WTC11 (cell line): ENCODE measurements around the gene BORCS6. TPM values are rescaled to one million over a fixed set of nuclear protein-coding genes. Genes with fewer than 3 reads are reported as not detected.

Source experiments
- ATAC-seq: fragments of 200-7000 bp; cut with Tn5 transposase; 2 replicates; pipeline ENCODE4 v1.10.0; 2021; ENCODE audit warnings: mild to moderate bottlenecking, moderate library complexity
- CTCF ChIA-PET: fragments of 300-600 bp; sonication (Branson Sonifier 250); formaldehyde crosslinking; loops from one replicate; lab custom pipeline; 2021; ENCODE audit warnings: antibody characterized with exemption; lab: Charles Lee
- POLR2A ChIA-PET: fragments of 350-600 bp; sonication (Branson Sonifier 250); formaldehyde crosslinking; loops from one replicate; lab custom pipeline; 2021; ENCODE audit warnings: antibody characterized with exemption; lab: Charles Lee
- DNase-seq: peaks from one replicate; pipeline ENCODE4 v3.0.0; 2021; ENCODE audit warnings: low spot score
- H3K27ac Mint-ChIP-seq: 2 replicates; pipeline ENCODE4 v1.8.0; 2021; ENCODE audit warnings: mixed read lengths
- H3K27me3 Mint-ChIP-seq: 2 replicates; pipeline ENCODE4 v1.8.0; 2021; ENCODE audit warnings: low read depth, mild to moderate bottlenecking, moderate library complexity, mixed read lengths
- H3K36me3 Mint-ChIP-seq: 2 replicates; pipeline ENCODE4 v1.8.0; 2021; ENCODE audit warnings: mixed read lengths
- H3K4me1 Mint-ChIP-seq: 2 replicates; pipeline ENCODE4 v1.8.0; 2022; ENCODE audit warnings: mixed read lengths
- H3K4me3 Mint-ChIP-seq: 2 replicates; pipeline ENCODE4 v1.8.0; 2021; ENCODE audit warnings: mild to moderate bottlenecking, moderate library complexity, mixed read lengths
- H3K9me3 Mint-ChIP-seq: 2 replicates; pipeline ENCODE4 v1.8.0; 2021; ENCODE audit warnings: mixed read lengths
- CREB1 ChIP-seq: sonication (generic); formaldehyde crosslinking; IDR thresholded peaks from 2 replicates; pipeline ENCODE4 v1.8.0; 2023; ENCODE audit warnings: mild to moderate bottlenecking, missing genetic modification reagents
- FOXK1 ChIP-seq: sonication (generic); formaldehyde crosslinking; IDR thresholded peaks from 2 replicates; pipeline ENCODE4 v1.8.0; 2022; ENCODE audit warnings: mild to moderate bottlenecking, moderate library complexity, missing genetic modification reagents
- FOXP1 ChIP-seq: sonication (generic); formaldehyde crosslinking; IDR thresholded peaks from 2 replicates; pipeline ENCODE4 v1.8.0; 2022; ENCODE audit warnings: missing genetic modification reagents, mild to moderate bottlenecking, moderate library complexity, borderline replicate concordance
- GABPB1 ChIP-seq: sonication (generic); formaldehyde crosslinking; IDR thresholded peaks from 2 replicates; pipeline ENCODE4 v1.8.1; 2023; ENCODE audit warnings: mild to moderate bottlenecking, missing genetic modification reagents
- JAZF1 ChIP-seq: fragments of 250-450 bp; sonication (Bioruptor Pico); IDR thresholded peaks from 2 replicates; pipeline ENCODE4 v1.9.0; 2021; ENCODE audit warnings: moderate library complexity, mild to moderate bottlenecking, inconsistent platforms
- MYBL2 ChIP-seq: sonication (generic); formaldehyde crosslinking; IDR thresholded peaks from 2 replicates; pipeline ENCODE4 v1.8.1; 2023; ENCODE audit warnings: mild to moderate bottlenecking, moderate library complexity, missing genetic modification reagents
- NFE2L1 ChIP-seq: sonication (generic); formaldehyde crosslinking; IDR thresholded peaks from 2 replicates; pipeline ENCODE4 v1.8.1; 2023; ENCODE audit warnings: missing genetic modification reagents
- OVOL2 ChIP-seq: fragments of 250-450 bp; sonication (Bioruptor Pico); IDR thresholded peaks from 2 replicates; pipeline ENCODE4 v1.9.0; 2021; ENCODE audit warnings: mild to moderate bottlenecking, borderline replicate concordance
- SOX15 ChIP-seq: fragments of 250-450 bp; sonication (Bioruptor Pico); IDR thresholded peaks from 2 replicates; pipeline ENCODE4 v1.9.0; 2021; ENCODE audit warnings: mild to moderate bottlenecking
- ZBTB21 ChIP-seq: sonication (generic); formaldehyde crosslinking; IDR thresholded peaks from 2 replicates; pipeline ENCODE4 v1.8.1; 2023; ENCODE audit warnings: mild to moderate bottlenecking, missing genetic modification reagents, borderline replicate concordance
- ZNF219 ChIP-seq: sonication (generic); formaldehyde crosslinking; IDR thresholded peaks from 2 replicates; pipeline ENCODE4 v1.8.0; 2023; ENCODE audit warnings: missing genetic modification reagents, mild to moderate bottlenecking, borderline replicate concordance
- total RNA-seq: library from RNA; stranded (reverse); gene quantifications from 3 replicates; pipeline ENCODE4 v1.2.3, GENCODE V29; 2021
- TF ChIP-seq, protein P1 (sequence below): sonication (generic); formaldehyde crosslinking; conservative IDR thresholded peaks from 2 replicates; pipeline ENCODE4 v1.8.1; 2023; ENCODE audit warnings: mild to moderate bottlenecking, low read depth, missing genetic modification reagents, moderate library complexity
- TF ChIP-seq, protein P2 (sequence below): sonication (generic); formaldehyde crosslinking; IDR thresholded peaks from 2 replicates; pipeline ENCODE4 v1.8.1; 2023; ENCODE audit warnings: mild to moderate bottlenecking, moderate library complexity, missing genetic modification reagents
- TF ChIP-seq, protein P3 (sequence below): sonication (generic); formaldehyde crosslinking; IDR thresholded peaks from 2 replicates; pipeline ENCODE4 v1.8.0; 2022; ENCODE audit warnings: missing genetic modification reagents
- TF ChIP-seq, protein P4 (sequence below): fragments of 250-450 bp; sonication (Bioruptor Pico); IDR thresholded peaks from 2 replicates; pipeline ENCODE4 v1.9.0; 2021; ENCODE audit warnings: moderate library complexity, mild to moderate bottlenecking, inconsistent platforms, borderline replicate concordance
- TF ChIP-seq, protein P5 (sequence below): fragments of 250-450 bp; sonication (Bioruptor Pico); IDR thresholded peaks from 2 replicates; pipeline ENCODE4 v2.1.2; 2022; ENCODE audit warnings: mild to moderate bottlenecking, moderate library complexity
- TF ChIP-seq, protein P6 (sequence below): sonication (generic); formaldehyde crosslinking; conservative IDR thresholded peaks from 2 replicates; pipeline ENCODE4 v1.8.1; 2022; ENCODE audit warnings: mild to moderate bottlenecking, missing genetic modification reagents
- TF ChIP-seq, protein P7 (sequence below): sonication (generic); formaldehyde crosslinking; IDR thresholded peaks from 2 replicates; pipeline ENCODE4 v1.8.1; 2023; ENCODE audit warnings: mild to moderate bottlenecking, missing genetic modification reagents

Gene BORCS6
- total RNA-seq, 1 experiment from 2014 or later: 5.6 TPM

DNA sequence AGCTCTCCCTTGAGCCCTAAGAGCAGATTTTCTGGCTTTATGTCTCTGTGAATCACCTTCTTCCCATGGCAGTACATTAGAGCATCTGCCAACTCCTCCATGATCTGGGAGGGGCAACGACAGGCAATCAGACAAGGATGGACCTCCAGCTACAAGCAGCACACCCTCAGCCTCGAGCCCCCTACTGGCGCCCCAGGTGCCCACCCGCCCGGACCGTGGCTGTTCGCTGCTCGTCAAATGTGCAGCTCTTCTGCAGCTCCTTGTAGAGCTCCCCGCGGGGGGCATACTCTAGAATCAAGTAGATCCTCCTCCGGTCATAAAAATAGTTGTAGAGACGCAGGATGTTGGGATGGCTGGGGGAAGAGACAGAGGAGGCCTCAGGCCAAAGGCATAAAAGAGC is 16.6 kb upstream of the BORCS6 start (continued):
- no peak for TF ChIP-seq FOXP1 (CRISPR knock-in tag)
- no peak for TF ChIP-seq OVOL2
- TF ChIP-seq, protein P1, sequence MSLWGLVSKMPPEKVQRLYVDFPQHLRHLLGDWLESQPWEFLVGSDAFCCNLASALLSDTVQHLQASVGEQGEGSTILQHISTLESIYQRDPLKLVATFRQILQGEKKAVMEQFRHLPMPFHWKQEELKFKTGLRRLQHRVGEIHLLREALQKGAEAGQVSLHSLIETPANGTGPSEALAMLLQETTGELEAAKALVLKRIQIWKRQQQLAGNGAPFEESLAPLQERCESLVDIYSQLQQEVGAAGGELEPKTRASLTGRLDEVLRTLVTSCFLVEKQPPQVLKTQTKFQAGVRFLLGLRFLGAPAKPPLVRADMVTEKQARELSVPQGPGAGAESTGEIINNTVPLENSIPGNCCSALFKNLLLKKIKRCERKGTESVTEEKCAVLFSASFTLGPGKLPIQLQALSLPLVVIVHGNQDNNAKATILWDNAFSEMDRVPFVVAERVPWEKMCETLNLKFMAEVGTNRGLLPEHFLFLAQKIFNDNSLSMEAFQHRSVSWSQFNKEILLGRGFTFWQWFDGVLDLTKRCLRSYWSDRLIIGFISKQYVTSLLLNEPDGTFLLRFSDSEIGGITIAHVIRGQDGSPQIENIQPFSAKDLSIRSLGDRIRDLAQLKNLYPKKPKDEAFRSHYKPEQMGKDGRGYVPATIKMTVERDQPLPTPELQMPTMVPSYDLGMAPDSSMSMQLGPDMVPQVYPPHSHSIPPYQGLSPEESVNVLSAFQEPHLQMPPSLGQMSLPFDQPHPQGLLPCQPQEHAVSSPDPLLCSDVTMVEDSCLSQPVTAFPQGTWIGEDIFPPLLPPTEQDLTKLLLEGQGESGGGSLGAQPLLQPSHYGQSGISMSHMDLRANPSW: no peak
- TF ChIP-seq, protein P2, sequence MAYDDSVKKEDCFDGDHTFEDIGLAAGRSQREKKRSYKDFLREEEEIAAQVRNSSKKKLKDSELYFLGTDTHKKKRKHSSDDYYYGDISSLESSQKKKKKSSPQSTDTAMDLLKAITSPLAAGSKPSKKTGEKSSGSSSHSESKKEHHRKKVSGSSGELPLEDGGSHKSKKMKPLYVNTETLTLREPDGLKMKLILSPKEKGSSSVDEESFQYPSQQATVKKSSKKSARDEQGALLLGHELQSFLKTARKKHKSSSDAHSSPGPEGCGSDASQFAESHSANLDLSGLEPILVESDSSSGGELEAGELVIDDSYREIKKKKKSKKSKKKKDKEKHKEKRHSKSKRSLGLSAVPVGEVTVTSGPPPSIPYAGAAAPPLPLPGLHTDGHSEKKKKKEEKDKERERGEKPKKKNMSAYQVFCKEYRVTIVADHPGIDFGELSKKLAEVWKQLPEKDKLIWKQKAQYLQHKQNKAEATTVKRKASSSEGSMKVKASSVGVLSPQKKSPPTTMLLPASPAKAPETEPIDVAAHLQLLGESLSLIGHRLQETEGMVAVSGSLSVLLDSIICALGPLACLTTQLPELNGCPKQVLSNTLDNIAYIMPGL (CRISPR knock-in tag): no peak

DNA sequence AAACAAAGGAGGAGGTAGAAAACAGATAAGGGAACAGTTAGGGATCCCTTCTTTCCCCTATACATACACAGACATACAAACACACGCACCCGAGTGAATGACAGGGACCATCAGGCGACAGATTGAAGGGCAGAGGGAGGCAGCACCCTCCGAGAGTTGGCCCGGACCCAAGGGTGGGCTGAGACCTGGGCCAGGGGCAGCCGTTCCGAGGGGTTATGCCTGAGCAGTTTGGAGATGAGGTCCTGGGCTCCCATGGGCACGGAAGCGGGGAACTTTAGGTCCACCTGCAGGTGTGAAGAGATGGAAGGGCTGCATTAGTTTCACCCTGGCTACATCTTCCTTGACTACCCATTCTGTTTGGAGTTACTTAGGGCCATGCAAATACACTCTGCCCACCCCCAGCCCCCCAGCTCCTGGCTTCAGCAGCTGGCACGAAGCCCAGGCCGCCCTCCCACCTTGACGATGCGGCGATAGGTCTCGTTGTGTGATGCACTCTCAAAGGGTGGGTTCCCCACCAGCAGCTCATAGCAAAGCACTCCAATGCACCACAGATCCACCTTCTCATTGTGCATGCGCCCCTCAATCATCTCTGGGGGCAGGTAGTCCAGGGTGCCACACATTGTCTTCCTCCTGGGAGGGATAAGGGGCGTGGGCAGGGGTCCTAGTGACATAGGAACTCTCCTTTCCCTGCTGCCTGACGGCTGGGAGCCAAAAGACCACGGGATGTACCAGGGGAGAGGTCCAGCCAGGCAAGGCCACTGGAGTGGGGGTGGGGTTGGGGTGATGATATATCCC is 15.0 kb upstream of the BORCS6 start:
- peaks cover 13% of the 10 kb centered on the region for H3K4me1 Mint-ChIP-seq
- CTCF ChIA-PET: no interaction called here
- TF ChIP-seq GABPB1 (CRISPR knock-in tag): no peak
- TF ChIP-seq OVOL2: no peak
- no peak for TF ChIP-seq ZNF219 (CRISPR knock-in tag)
- TF ChIP-seq NFE2L1 (CRISPR knock-in tag): no peak
- TF ChIP-seq, protein P2 (CRISPR knock-in tag): no peak
- TF ChIP-seq, protein P3, sequence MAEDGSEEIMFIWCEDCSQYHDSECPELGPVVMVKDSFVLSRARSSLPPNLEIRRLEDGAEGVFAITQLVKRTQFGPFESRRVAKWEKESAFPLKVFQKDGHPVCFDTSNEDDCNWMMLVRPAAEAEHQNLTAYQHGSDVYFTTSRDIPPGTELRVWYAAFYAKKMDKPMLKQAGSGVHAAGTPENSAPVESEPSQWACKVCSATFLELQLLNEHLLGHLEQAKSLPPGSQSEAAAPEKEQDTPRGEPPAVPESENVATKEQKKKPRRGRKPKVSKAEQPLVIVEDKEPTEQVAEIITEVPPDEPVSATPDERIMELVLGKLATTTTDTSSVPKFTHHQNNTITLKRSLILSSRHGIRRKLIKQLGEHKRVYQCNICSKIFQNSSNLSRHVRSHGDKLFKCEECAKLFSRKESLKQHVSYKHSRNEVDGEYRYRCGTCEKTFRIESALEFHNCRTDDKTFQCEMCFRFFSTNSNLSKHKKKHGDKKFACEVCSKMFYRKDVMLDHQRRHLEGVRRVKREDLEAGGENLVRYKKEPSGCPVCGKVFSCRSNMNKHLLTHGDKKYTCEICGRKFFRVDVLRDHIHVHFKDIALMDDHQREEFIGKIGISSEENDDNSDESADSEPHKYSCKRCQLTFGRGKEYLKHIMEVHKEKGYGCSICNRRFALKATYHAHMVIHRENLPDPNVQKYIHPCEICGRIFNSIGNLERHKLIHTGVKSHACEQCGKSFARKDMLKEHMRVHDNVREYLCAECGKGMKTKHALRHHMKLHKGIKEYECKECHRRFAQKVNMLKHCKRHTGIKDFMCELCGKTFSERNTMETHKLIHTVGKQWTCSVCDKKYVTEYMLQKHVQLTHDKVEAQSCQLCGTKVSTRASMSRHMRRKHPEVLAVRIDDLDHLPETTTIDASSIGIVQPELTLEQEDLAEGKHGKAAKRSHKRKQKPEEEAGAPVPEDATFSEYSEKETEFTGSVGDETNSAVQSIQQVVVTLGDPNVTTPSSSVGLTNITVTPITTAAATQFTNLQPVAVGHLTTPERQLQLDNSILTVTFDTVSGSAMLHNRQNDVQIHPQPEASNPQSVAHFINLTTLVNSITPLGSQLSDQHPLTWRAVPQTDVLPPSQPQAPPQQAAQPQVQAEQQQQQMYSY (CRISPR knock-in tag): no peak
- no peak for TF ChIP-seq CREB1
- no peak for TF ChIP-seq SOX15
- TF ChIP-seq, protein P4, sequence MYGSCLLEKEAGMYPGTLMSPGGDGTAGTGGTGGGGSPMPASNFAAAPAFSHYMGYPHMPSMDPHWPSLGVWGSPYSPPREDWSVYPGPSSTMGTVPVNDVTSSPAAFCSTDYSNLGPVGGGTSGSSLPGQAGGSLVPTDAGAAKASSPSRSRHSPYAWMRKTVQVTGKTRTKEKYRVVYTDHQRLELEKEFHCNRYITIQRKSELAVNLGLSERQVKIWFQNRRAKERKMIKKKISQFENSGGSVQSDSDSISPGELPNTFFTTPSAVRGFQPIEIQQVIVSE (CRISPR knock-in tag): no peak
- TF ChIP-seq MYBL2 (CRISPR knock-in tag): no peak
- TF ChIP-seq, protein P5, sequence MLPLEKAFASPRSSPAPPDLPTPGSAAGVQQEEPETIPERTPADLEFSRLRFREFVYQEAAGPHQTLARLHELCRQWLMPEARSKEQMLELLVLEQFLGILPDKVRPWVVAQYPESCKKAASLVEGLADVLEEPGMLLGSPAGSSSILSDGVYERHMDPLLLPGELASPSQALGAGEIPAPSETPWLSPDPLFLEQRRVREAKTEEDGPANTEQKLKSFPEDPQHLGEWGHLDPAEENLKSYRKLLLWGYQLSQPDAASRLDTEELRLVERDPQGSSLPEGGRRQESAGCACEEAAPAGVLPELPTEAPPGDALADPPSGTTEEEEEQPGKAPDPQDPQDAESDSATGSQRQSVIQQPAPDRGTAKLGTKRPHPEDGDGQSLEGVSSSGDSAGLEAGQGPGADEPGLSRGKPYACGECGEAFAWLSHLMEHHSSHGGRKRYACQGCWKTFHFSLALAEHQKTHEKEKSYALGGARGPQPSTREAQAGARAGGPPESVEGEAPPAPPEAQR (CRISPR knock-in tag): no peak
- TF ChIP-seq ZBTB21 (CRISPR knock-in tag): no peak
- TF ChIP-seq, protein P6, sequence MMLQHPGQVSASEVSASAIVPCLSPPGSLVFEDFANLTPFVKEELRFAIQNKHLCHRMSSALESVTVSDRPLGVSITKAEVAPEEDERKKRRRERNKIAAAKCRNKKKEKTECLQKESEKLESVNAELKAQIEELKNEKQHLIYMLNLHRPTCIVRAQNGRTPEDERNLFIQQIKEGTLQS (CRISPR knock-in tag): no peak
- TF ChIP-seq, protein P7, sequence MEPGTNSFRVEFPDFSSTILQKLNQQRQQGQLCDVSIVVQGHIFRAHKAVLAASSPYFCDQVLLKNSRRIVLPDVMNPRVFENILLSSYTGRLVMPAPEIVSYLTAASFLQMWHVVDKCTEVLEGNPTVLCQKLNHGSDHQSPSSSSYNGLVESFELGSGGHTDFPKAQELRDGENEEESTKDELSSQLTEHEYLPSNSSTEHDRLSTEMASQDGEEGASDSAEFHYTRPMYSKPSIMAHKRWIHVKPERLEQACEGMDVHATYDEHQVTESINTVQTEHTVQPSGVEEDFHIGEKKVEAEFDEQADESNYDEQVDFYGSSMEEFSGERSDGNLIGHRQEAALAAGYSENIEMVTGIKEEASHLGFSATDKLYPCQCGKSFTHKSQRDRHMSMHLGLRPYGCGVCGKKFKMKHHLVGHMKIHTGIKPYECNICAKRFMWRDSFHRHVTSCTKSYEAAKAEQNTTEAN (CRISPR knock-in tag): no peak
- TF ChIP-seq FOXK1 (CRISPR knock-in tag): no peak
- no peak for TF ChIP-seq JAZF1 (CRISPR knock-in tag)

More for the DNA sequence above, 15.0 kb upstream of the BORCS6 start:
- Mint-ChIP-seq H3K36me3 (peaks cover 49% of the 10 kb centered on the region), H3K9me3 (no peaks in the 10 kb centered on the region; the same call in 1 of the 2 replicates), H3K27ac (no peak overlapping the region), H3K27me3 (no peaks in the 10 kb centered on the region; the same call in 1 of the 2 replicates), H3K4me3 (no peak overlapping the region)
- POLR2A ChIA-PET: no interaction called here
- ATAC-seq (no peak), DNase-seq (no peak)
